Measurements from ENCODE around the gene ZNF365.

DNA sequence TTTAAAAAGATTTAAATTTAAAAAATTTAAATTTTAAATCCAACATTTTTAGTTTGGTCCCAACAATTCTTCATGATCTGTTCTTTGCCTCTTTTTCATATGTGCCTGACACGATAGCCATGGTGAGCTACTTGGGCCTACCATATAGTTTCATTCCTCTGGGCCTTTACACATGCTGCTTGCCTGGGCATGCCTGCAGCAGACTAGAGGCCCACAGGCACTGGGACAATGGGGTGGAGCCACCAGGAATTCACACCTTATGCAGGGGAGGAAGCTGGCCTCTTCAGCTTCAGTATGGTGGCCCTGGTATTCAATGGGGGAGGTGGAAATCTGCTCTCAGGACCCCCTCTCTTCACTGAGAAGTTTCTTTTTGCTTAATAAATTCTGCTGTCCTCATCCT, 37.8 kb upstream of the ZNF365 start:
- TF ChIP-seq, protein P1, sequence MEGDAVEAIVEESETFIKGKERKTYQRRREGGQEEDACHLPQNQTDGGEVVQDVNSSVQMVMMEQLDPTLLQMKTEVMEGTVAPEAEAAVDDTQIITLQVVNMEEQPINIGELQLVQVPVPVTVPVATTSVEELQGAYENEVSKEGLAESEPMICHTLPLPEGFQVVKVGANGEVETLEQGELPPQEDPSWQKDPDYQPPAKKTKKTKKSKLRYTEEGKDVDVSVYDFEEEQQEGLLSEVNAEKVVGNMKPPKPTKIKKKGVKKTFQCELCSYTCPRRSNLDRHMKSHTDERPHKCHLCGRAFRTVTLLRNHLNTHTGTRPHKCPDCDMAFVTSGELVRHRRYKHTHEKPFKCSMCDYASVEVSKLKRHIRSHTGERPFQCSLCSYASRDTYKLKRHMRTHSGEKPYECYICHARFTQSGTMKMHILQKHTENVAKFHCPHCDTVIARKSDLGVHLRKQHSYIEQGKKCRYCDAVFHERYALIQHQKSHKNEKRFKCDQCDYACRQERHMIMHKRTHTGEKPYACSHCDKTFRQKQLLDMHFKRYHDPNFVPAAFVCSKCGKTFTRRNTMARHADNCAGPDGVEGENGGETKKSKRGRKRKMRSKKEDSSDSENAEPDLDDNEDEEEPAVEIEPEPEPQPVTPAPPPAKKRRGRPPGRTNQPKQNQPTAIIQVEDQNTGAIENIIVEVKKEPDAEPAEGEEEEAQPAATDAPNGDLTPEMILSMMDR (IDR thresholded peaks at IDR 0.05), result no peak
- no peak for TF ChIP-seq JUN (CRISPR knock-in tag; IDR thresholded peaks at IDR 0.05)
- TF ChIP-seq, protein P2, sequence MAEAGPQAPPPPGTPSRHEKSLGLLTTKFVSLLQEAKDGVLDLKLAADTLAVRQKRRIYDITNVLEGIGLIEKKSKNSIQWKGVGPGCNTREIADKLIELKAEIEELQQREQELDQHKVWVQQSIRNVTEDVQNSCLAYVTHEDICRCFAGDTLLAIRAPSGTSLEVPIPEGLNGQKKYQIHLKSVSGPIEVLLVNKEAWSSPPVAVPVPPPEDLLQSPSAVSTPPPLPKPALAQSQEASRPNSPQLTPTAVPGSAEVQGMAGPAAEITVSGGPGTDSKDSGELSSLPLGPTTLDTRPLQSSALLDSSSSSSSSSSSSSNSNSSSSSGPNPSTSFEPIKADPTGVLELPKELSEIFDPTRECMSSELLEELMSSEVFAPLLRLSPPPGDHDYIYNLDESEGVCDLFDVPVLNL (CRISPR knock-in tag; IDR thresholded peaks at IDR 0.05; ENCODE audit: borderline replicate concordance, low read depth), result no peak

All from WTC11 (cell line).